NT2/D1 (cell line): ENCODE measurements around the gene LRRC25.

Experiments
- DNase-seq: peaks from one replicate; pipeline ENCODE4 v3.0.0-alpha.2; 2011; ENCODE audit warnings: low read depth, low spot score
- H3K27me3 ChIP-seq: 2 replicates; pipeline ENCODE4 v1.6.0; 2011; ENCODE audit warnings: mild to moderate bottlenecking; ENCODE audit not compliant: insufficient read length, insufficient read depth
- H3K36me3 ChIP-seq: 2 replicates; pipeline ENCODE4 v1.6.1; 2011; ENCODE audit warnings: mild to moderate bottlenecking, low read length, mixed read lengths; ENCODE audit not compliant: insufficient read depth, insufficient read length
- H3K4me1 ChIP-seq: 2 replicates; pipeline ENCODE4 v1.5.1; 2011; ENCODE audit not compliant: insufficient read depth, insufficient read length
- H3K4me3 ChIP-seq: 2 replicates; pipeline ENCODE4 v1.5.1; 2011; ENCODE audit warnings: low read depth; ENCODE audit not compliant: insufficient read length
- H3K9ac ChIP-seq: 2 replicates; pipeline ENCODE4 v1.6.0; 2011; ENCODE audit warnings: low read depth; ENCODE audit not compliant: insufficient read length
- H3K9me3 ChIP-seq: 2 replicates; pipeline ENCODE4 v1.5.1; 2011; ENCODE audit warnings: mild to moderate bottlenecking, low read length; ENCODE audit not compliant: insufficient read depth
- SUZ12 ChIP-seq: IDR thresholded peaks from 2 replicates; pipeline ENCODE4 v1.6.1; 2011; ENCODE audit not compliant: insufficient read length, insufficient read depth; ENCODE audit errors: extremely low read depth
- YY1 ChIP-seq: IDR thresholded peaks from 2 replicates; pipeline ENCODE4 v1.6.1; 2011; ENCODE audit not compliant: insufficient read length, insufficient read depth
- ZNF274 ChIP-seq: IDR thresholded peaks from 2 replicates; pipeline ENCODE4 v1.6.1; 2011; ENCODE audit warnings: mild to moderate bottlenecking, low read depth, low read length

Gene LRRC25

GRCh38 chr19:18397242-18398202 is at the start of gene LRRC25:
Gene LRRC25, minus strand, starts transcription at chr19:18397622. Its CDS starts 659 bp downstream, at chr19:18396963.
- DNase-seq, result peak; percentile 23
- Histone ChIP-seq H3K36me3 (no peaks in the 10 kb centered on the region), H3K4me1 (peaks cover 17% of the 10 kb centered on the region), H3K27me3 (peaks cover 6% of the 10 kb centered on the region), H3K4me3 (no peak within 1 kb of the TSS), H3K9me3 (no peaks in the 10 kb centered on the region), H3K9ac (peak within 1 kb of the TSS; percentile 4)
- TF ChIP-seq SUZ12, result no peak

- H3K9ac ChIP-seq, result peak overlapping the region; percentile 34
- H3K4me3 ChIP-seq, result no peak overlapping the region
- no peak for DNase-seq
- H3K4me1 ChIP-seq, result peaks cover 13% of the 10 kb centered on the region
- no peaks in the 10 kb centered on the region for H3K27me3 ChIP-seq
- TF ChIP-seq YY1, result no peak
- no peak for TF ChIP-seq SUZ12
- no peak for TF ChIP-seq ZNF274
- no peaks in the 10 kb centered on the region for H3K9me3 ChIP-seq
- peaks cover 81% of the 10 kb centered on the region for H3K36me3 ChIP-seq
These were observed 49.5 kb upstream of the LRRC25 start for GRCh38 chr19:18446811-18447359.

- DNase-seq, result no peak
- no peaks in the 10 kb centered on the region for H3K27me3 ChIP-seq
- peaks cover 75% of the 10 kb centered on the region for H3K36me3 ChIP-seq
- H3K4me3 ChIP-seq, result no peak overlapping the region
- TF ChIP-seq SUZ12, result no peak
- TF ChIP-seq ZNF274, result no peak
- no peak for TF ChIP-seq YY1
- peak overlapping the region; percentile 34 for H3K9ac ChIP-seq
- H3K9me3 ChIP-seq, result no peaks in the 10 kb centered on the region
- peaks cover 14% of the 10 kb centered on the region for H3K4me1 ChIP-seq
These were observed 48.9 kb upstream of the LRRC25 start for GRCh38 chr19:18446145-18446810.

GRCh38 chr19:18445262-18445948 is 48.0 kb upstream of the LRRC25 start:
- no peak for DNase-seq
- TF ChIP-seq ZNF274 (no peak), YY1 (no peak), SUZ12 (no peak)
- H3K27me3 ChIP-seq, result no peaks in the 10 kb centered on the region
- no peak overlapping the region for H3K9ac ChIP-seq
- H3K4me3 ChIP-seq, result no peak overlapping the region
- H3K9me3 ChIP-seq, result no peaks in the 10 kb centered on the region
- peaks cover 19% of the 10 kb centered on the region for H3K4me1 ChIP-seq
- peaks cover 68% of the 10 kb centered on the region for H3K36me3 ChIP-seq

GRCh38 chr19:18444513-18444912 is 47.1 kb upstream of the LRRC25 start:
- TF ChIP-seq YY1, result no peak
- no peak for TF ChIP-seq ZNF274
- Histone ChIP-seq H3K9me3 (no peaks in the 10 kb centered on the region), H3K27me3 (no peaks in the 10 kb centered on the region), H3K4me1 (peaks cover 27% of the 10 kb centered on the region), H3K9ac (peak overlapping the region; percentile 3), H3K36me3 (peaks cover 59% of the 10 kb centered on the region), H3K4me3 (no peak overlapping the region)
- DNase-seq, result no peak

GRCh38 chr19:18443831-18444230 is 46.4 kb upstream of the LRRC25 start:
- Histone ChIP-seq H3K36me3 (peaks cover 52% of the 10 kb centered on the region), H3K9ac (no peak overlapping the region), H3K4me1 (peaks cover 30% of the 10 kb centered on the region), H3K9me3 (no peaks in the 10 kb centered on the region), H3K27me3 (no peaks in the 10 kb centered on the region), H3K4me3 (no peak overlapping the region)
- TF ChIP-seq SUZ12 (no peak), ZNF274 (no peak), YY1 (no peak)
- DNase-seq, result no peak

GRCh38 chr19:18443406-18443805 is 46.0 kb upstream of the LRRC25 start:
- Histone ChIP-seq H3K4me3 (no peak overlapping the region), H3K4me1 (peaks cover 32% of the 10 kb centered on the region)
- TF ChIP-seq ZNF274, result no peak
- no peak for TF ChIP-seq YY1
- no peak for TF ChIP-seq SUZ12

More at GRCh38 chr19:18443406-18443805, 46.0 kb upstream of the LRRC25 start:
- Histone ChIP-seq H3K9ac (no peak overlapping the region), H3K36me3 (peaks cover 48% of the 10 kb centered on the region), H3K27me3 (no peaks in the 10 kb centered on the region), H3K9me3 (no peaks in the 10 kb centered on the region)
- no peak for DNase-seq
